GF-D8 (cell line): ENCODE measurements around the gene PDE4D.

Experiments
- DNase-seq: peaks from one replicate; lab custom pipeline; 2025; lab: John Stamatoyannopoulos, UW

Gene PDE4D

GRCh38 chr5:59517926-59518585, 375.5 kb downstream of the PDE4D start:
- no peak for DNase-seq

- no peak for DNase-seq
Measured at GRCh38 chr5:59516161-59516560, 377.4 kb downstream of the PDE4D start.

GRCh38 chr5:59506285-59506877, 387.1 kb downstream of the PDE4D start:
- peak; percentile 1 for DNase-seq

GRCh38 chr5:59504043-59504442, 389.5 kb downstream of the PDE4D start:
- no peak for DNase-seq

- no peak for DNase-seq
Measured at GRCh38 chr5:59503220-59503619, 390.3 kb downstream of the PDE4D start.

- no peak for DNase-seq
Measured at GRCh38 chr5:59501316-59501715, 392.2 kb downstream of the PDE4D start.

GRCh38 chr5:59500014-59500413, 393.5 kb downstream of the PDE4D start:
- DNase-seq: no peak

GRCh38 chr5:59497207-59497606, 396.3 kb downstream of the PDE4D start:
- DNase-seq: no peak

- no peak for DNase-seq
Measured at GRCh38 chr5:59496524-59497134, 396.9 kb downstream of the PDE4D start.

- DNase-seq: no peak
Measured at GRCh38 chr5:59491945-59492344, 401.6 kb downstream of the PDE4D start.

GRCh38 chr5:59489551-59489950, 404.0 kb downstream of the PDE4D start:
- DNase-seq: no peak

GRCh38 chr5:59487772-59488729, 405.5 kb downstream of the PDE4D start:
- DNase-seq: no peak

- DNase-seq: no peak
Measured at GRCh38 chr5:59487068-59487686, 406.3 kb downstream of the PDE4D start.

GRCh38 chr5:59486508-59486907, 407.0 kb downstream of the PDE4D start:
- no peak for DNase-seq

- no peak for DNase-seq
Measured at GRCh38 chr5:59485629-59486439, 407.7 kb downstream of the PDE4D start.

- no peak for DNase-seq
Measured at GRCh38 chr5:59485107-59485506, 408.4 kb downstream of the PDE4D start.

GRCh38 chr5:59484618-59485017, 408.9 kb downstream of the PDE4D start:
- no peak for DNase-seq

GRCh38 chr5:59483971-59484472, 409.5 kb downstream of the PDE4D start:
- DNase-seq: no peak

GRCh38 chr5:59479086-59479485, 414.4 kb downstream of the PDE4D start:
- no peak for DNase-seq

- DNase-seq: no peak
Measured at GRCh38 chr5:59474324-59474723, 419.2 kb downstream of the PDE4D start.

- DNase-seq: no peak
Measured at GRCh38 chr5:59473611-59474010, 419.9 kb downstream of the PDE4D start.
